HG03457 (cell line): ENCODE measurements around the gene MICAL3.
"Not testable (repeated sequence)": the region's sequence is repeated elsewhere in the genome, so short reads cannot be mapped to it uniquely, and the experiment has no call there.

Experiments
- ATAC-seq: cut with Tn5 transposase; IDR thresholded peaks from one replicate; pipeline ENCODE4 v1.9.1; 2021; ENCODE audit warnings: moderate number of reproducible peaks; ENCODE audit not compliant: unreplicated experiment

The MICAL3 gene

GRCh38 chr22:17892376-17892775, 132.0 kb downstream of the MICAL3 start:
- ATAC-seq: no peak

GRCh38 chr22:17891481-17892167, 132.7 kb downstream of the MICAL3 start:
- no peak for ATAC-seq

DNA sequence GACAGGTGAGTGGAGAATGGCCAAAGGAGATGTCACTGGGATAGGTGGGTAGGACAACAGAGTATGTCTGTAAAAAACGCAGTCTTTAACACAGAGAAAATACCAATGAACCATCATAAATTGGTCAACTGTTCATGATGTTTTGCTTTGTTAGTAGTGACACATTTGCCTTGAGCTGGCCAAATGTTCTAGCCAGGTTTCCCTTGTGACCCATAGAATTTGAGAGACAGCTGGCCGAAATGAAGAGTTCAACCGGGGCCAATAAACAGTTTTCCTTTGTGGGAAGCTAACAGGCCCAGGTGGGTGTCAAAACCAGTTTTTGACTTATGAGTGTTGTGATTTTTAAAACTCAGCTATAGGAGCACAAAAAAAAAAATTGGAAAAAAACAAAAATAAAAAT, 133.5 kb downstream of the MICAL3 start:
- no peak for ATAC-seq

DNA sequence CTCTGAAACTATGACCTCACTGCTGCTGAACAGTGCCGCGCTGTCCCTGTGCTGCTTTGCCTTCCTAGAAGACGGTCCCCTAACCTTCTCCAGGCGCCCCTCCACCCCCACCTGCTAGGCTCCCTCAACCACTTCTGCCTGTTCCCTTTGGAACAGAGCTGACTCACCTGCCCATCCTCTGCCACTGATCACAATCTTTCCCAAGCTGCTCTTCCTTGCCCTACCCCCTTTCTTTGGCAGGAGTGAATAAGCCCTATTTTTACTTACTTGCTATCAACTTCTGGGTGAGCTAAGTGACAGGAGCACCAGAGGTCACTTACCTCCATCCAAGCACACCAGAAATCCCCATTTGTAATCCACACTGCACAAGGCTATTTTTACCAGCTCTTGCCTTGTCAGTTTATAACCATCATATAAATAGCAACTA, 134.1 kb downstream of the MICAL3 start:
- ATAC-seq: no peak

DNA sequence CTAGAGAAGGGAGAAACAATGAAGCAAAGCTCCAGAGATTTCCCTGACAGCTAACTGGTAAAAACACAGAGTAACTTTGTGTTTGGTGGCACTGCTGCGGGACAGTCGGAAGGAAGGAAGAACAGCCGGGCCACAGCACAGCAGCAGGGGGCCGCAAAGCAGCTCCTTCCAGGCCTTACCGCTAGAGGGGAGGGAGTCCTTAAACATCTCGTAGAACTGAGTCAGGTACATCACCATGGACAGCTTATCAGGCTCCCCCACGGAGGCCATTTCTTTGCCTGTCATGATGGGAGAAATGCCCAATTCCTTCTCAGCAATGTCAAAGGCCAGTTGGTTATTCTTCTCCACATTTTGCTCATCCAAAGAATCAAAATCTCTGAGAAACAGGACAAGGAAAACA, 135.5 kb downstream of the MICAL3 start:
- ATAC-seq: no peak

GRCh38 chr22:17888439-17888838, 135.9 kb downstream of the MICAL3 start:
- no peak for ATAC-seq

GRCh38 chr22:17884893-17885292, 139.5 kb downstream of the MICAL3 start:
- ATAC-seq: no peak

- no peak for ATAC-seq
Observed at GRCh38 chr22:17884084-17884483, 140.3 kb downstream of the MICAL3 start.

DNA sequence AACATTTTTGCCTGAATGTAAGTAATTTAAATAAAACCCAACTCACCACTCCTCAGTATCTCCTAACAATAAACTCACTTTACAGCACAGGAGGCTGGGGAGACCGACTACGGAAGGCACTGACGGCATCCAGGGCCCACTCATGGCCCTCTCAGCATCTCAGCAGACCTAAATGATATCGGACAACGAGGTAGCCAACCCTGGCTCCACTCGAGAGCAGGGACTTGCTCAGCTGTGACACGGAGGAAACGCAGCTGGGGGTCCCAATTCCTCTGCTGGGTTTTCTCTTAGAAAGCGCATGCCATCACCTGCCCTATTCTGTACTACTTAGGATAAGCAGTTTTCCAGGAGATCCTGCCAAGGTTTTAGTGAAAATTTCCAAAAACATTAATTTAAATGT, 141.0 kb downstream of the MICAL3 start:
- ATAC-seq: no peak

DNA sequence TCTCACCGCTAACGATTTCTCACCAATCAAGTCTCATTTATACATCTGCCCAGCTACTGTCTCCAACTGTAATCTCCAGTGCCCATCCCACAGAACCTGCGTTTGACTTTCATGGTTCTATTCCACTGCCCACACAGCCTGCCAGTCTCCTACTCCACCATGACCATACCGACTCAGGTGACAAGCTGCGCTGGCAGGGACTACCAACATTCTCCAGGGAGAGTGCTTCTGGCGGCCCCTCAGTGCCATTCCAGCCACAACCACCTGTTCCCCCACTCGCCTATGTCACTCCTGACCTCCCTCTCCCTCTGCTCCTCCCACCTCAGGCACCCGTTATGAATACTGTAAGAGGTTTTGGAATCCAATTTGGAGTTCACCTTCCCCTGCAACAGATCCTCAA, 141.6 kb downstream of the MICAL3 start:
- ATAC-seq: no peak

DNA sequence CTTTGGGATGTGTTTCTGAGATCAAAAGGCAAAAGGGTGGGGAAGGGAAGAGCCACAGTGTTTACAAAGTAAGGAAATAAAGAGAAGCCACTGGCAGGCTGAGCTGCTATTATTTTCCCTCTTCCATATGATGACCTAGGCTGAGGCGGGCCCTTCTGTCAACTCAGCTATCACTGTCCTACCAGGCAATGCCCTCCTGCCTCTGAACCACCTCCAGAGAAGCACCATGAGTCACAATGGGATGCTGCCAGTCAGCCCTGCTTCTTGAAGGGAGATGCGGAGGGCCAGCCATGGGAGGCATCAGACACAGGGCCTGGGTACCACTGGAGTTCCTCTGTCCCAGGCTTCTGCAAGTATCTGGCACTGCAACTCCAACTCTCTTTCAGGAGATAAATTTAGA, 142.2 kb downstream of the MICAL3 start:
- ATAC-seq: no peak

DNA sequence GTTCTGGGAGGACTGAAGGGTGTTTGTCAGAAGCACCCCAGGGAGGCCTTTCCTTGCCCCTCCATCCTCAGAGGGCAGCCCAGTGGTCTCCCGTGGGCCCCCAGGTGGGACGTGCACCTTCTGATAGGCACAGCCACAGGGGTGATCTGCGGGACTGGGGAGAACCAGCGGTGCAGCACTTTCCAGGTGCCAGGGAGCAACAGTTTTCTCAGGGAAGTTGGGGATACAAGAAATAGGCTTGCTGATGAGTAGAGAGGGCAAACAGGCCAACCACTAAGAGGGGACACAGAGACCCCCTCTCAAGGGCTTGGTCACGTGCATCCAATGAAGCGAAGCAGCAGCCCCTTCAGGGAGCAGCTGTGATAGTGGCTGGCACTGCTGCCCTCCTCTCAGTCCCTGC, 143.0 kb downstream of the MICAL3 start:
- no peak for ATAC-seq

- ATAC-seq: no peak
Observed at GRCh38 chr22:17880468-17880867, 143.9 kb downstream of the MICAL3 start.

DNA sequence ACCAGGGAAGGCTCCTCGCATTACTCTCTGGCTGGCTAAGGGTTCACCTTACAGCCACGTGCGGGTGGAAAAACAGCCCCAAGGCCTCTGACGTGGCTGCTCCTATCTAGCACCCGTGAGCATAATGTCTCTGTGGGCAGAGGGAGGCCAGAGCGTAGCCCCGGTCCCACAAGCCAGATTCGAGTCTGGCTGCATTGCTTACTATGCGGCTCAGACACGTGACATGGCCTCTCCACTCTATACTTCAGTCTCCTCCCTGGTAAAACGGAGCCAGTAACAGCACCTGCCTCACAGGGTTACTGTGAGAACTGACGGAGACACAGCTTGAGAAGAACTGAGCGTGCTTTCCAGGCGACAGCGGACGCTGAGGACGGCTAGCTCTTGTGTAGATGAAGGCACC, 144.3 kb downstream of the MICAL3 start:
- ATAC-seq: no peak

DNA sequence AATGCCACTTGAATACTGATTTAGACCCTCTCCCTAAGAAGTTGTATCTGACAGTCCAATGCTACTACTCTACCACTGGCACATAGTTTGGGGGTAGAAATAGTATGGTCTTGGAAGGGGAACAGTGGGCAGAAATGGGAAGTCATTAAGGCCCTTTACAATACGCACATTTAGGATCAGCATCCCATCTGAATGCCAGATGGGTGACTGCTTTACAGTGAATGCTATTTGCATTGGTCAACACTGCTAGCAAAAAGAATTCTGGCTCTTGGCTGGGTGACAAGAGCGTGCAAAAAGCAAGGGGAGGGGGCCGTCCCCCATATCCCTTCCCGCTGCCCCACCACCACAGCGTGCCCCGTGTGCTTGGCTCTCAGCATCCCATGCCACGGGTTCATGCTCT, 145.4 kb downstream of the MICAL3 start:
- ATAC-seq: no peak

DNA sequence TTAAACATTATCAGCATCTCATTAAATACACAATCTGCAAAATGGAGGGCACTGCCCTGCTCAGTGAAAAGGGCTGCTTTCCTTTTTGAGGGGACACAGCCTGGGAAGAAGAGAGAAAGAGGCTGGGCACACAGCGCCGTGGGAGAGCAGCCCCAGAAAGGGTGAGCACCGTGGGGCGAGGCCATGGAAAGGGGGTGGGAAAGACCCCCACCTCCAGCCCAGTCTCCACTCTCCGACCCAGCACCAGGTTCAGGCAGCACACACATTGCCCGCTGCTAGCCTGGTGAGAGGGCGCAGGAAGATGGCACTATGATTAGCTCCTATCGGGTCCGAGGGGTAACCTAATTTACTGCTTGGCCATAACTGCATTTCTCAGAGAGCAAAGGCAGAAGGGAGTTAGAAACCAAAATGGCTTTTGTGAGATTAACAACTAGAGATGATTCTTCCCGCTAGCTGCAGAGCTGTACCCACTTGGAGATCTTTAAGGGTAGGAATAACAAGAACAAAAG, 146.1 kb downstream of the MICAL3 start:
- no peak for ATAC-seq

- not testable (repeated sequence) for ATAC-seq
Observed at GRCh38 chr22:17876878-17877855, 147.2 kb downstream of the MICAL3 start.

GRCh38 chr22:17876306-17876831, 148.0 kb downstream of the MICAL3 start:
- no peak for ATAC-seq

GRCh38 chr22:17875631-17876030, 148.7 kb downstream of the MICAL3 start:
- no peak for ATAC-seq

DNA sequence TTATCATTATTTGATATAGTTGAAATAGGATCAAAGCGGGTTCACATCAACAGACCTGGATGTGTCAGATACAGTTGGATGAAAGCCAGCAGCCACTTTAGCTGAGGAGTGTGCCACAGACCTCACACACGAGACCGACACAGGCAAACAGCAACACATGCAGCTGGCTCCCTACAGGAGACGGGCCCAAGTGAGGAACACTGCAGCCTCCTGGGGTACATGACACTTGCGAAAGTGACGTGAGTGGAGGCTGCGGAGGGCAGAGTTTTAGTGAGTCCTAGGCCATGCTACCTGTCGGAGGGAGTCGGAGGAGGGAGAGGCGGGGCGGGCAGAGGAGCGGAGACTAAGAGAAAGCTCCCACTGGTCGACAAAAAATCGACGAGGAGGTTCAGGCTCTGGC, 149.2 kb downstream of the MICAL3 start:
- no peak for ATAC-seq

DNA sequence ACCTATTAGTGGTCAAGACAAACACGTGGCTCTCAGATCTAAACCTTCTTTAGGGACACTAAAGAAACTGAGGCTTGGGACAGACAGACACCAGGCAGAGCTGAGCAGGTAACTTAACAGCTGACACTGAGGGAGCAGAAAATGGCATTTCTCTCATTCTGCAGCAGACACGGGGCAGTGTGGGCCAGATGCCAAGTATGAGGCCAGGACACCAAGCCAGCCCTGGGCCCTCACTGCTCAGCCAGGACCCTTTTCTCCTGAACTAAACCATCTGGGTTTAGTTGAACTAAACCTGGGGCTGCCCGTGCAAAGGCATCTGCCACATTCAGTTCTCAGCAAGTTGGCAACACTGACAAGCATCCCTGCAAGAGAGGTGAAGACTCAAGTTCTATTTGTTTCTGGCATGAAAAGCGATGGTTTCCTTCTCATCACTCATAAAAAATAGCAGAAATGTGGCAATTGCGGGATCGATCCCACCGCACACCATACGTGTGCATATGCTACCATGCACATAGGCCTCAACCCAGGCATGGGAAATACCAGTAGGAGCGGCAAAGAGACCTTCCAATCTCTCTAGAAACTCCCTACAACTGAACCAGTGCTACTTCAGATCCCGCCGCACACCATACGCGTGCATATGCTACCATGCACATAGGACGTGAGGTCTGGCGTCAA, 150.0 kb downstream of the MICAL3 start:
- ATAC-seq: no peak
